Stimulated activated naive CD4-positive, alpha-beta T cell treated with Interleukin-2 at 50 U/mL for 16 hours (primary cell): Measurements from ENCODE around the gene PACS1.
"Not testable (repeated sequence)": the region's sequence is repeated elsewhere in the genome, so short reads cannot be mapped to it uniquely, and the experiment has no call there.

Experiments used
- DNase-seq: peaks from one replicate; lab custom pipeline; 2025; lab: John Stamatoyannopoulos, UW

PACS1 gene

GRCh38 chr11:66076561-66076960 is 6.5 kb downstream of the PACS1 start:
- DNase-seq: no peak

- DNase-seq: no peak
Observed at GRCh38 chr11:66077927-66078326, 7.9 kb downstream of the PACS1 start.

GRCh38 chr11:66078949-66079348 is 8.9 kb downstream of the PACS1 start:
- not testable (repeated sequence) for DNase-seq

GRCh38 chr11:66080055-66080817 is 10.2 kb downstream of the PACS1 start:
- DNase-seq: peak; percentile 64

GRCh38 chr11:66081505-66081904 is 11.4 kb downstream of the PACS1 start:
- DNase-seq: peak; percentile 46

GRCh38 chr11:66082946-66083698 is 13.1 kb downstream of the PACS1 start:
- DNase-seq: no peak

- DNase-seq: no peak
Observed at GRCh38 chr11:66083767-66084166, 13.7 kb downstream of the PACS1 start.

GRCh38 chr11:66084821-66085475 is 14.9 kb downstream of the PACS1 start:
- no peak for DNase-seq

GRCh38 chr11:66087148-66087908 is 17.3 kb downstream of the PACS1 start:
- DNase-seq: no peak

GRCh38 chr11:66089067-66089466 is 19.0 kb downstream of the PACS1 start:
- DNase-seq: no peak

- DNase-seq: no peak
Observed at GRCh38 chr11:66090288-66090687, 20.2 kb downstream of the PACS1 start.

GRCh38 chr11:66092125-66092524 is 22.1 kb downstream of the PACS1 start:
- not testable (repeated sequence) for DNase-seq

- not testable (repeated sequence) for DNase-seq
Observed at GRCh38 chr11:66099746-66100145, 29.7 kb downstream of the PACS1 start.

GRCh38 chr11:66100272-66101065 is 30.4 kb downstream of the PACS1 start:
- peak; percentile 31 for DNase-seq

GRCh38 chr11:66101066-66101464 is 31.0 kb downstream of the PACS1 start:
- DNase-seq: no peak

- no peak for DNase-seq
Observed at GRCh38 chr11:66104057-66104638, 34.1 kb downstream of the PACS1 start.

- peak; percentile 8 for DNase-seq
Observed at GRCh38 chr11:66106786-66107599, 36.9 kb downstream of the PACS1 start.

- DNase-seq: no peak
Observed at GRCh38 chr11:66107600-66108510, 37.8 kb downstream of the PACS1 start.

- DNase-seq: no peak
Observed at GRCh38 chr11:66109294-66109693, 39.2 kb downstream of the PACS1 start.
